Stimulated activated naive B cell treated with anti-CD40 and anti-IgM and Interleukin-4, amounts not matched to agents 10 μg/mL and 1 μg/mL and 100 μg/mL, for 72 hours (primary cell): ENCODE results near the gene HAUS1.
"Not testable (repeated sequence)": the region's sequence is repeated elsewhere in the genome, so short reads cannot be mapped to it uniquely, and the experiment has no call there.

Experiments
- ATAC-seq, 2 donors: fragments of 150-1000 bp; cut with Tn5 transposase; replicated peaks; 2 replicates each; pipeline ENCODE4 v1.10.0; 2021; ENCODE audit warnings: moderate library complexity in 1 of 2
- DNase-seq: peaks from one replicate; pipeline ENCODE4 v3.0.0; 2021
- H3K27ac Mint-ChIP-seq: one replicate; pipeline ENCODE4 v1.8.0; 2022; ENCODE audit warnings: mild to moderate bottlenecking, mixed read lengths
- H3K27me3 Mint-ChIP-seq, 2 donors: one replicate each; pipeline ENCODE4 v1.8.0; 2022; ENCODE audit warnings: mixed read lengths in 2 of 2
- H3K36me3 Mint-ChIP-seq, 2 donors: one replicate each; pipeline ENCODE4 v1.8.0; 2022; ENCODE audit warnings: mixed read lengths in 2 of 2, mild to moderate bottlenecking in 1 of 2
- H3K4me1 Mint-ChIP-seq, 2 donors: one replicate each; pipeline ENCODE4 v1.8.0; 2022; ENCODE audit warnings: mixed read lengths in 2 of 2, mild to moderate bottlenecking in 1 of 2
- H3K4me3 Mint-ChIP-seq, 2 donors: one replicate each; pipeline ENCODE4 v1.8.0; 2022; ENCODE audit warnings: mild to moderate bottlenecking in 2 of 2, mixed read lengths in 2 of 2, moderate library complexity in 1 of 2
- H3K9me3 Mint-ChIP-seq, 2 donors: one replicate each; pipeline ENCODE4 v1.8.0; 2022; ENCODE audit warnings: mixed read lengths in 2 of 2, mild to moderate bottlenecking in 1 of 2

The HAUS1 gene

GRCh38 chr18:46071653-46072375, 32.4 kb upstream of the HAUS1 start, which contains the start of gene PSTPIP2:
TSS of gene PSTPIP2 (minus strand) at chr18:46072260. CDS start at chr18:46072188, 72 bp downstream.
- H3K4me1 Mint-ChIP-seq, result peaks cover 24 to 38% of the 10 kb centered on the region in 2 donors
- peak within 1 kb of the TSS; percentile 81 to 86 for H3K4me3 Mint-ChIP-seq
- no peaks in the 10 kb centered on the region for H3K9me3 Mint-ChIP-seq
- DNase-seq (peak; percentile 53), ATAC-seq (peak; percentile 72 to 76)
- peaks cover 3 to 18% of the 10 kb centered on the region in 2 donors for H3K36me3 Mint-ChIP-seq
- peaks cover 19% of the 10 kb centered on the region in 2 donors for H3K27me3 Mint-ChIP-seq
- H3K27ac Mint-ChIP-seq, result peak within 1 kb of the TSS; percentile 78

GRCh38 chr18:46072376-46072867, 31.8 kb upstream of the HAUS1 start:
- Mint-ChIP-seq H3K9me3 (no peaks in the 10 kb centered on the region), H3K4me3 (peak overlapping the region; percentile 81 to 86), H3K27me3 (peaks cover 19% of the 10 kb centered on the region in 2 donors), H3K27ac (no peak overlapping the region), H3K36me3 (peaks cover 4 to 23% of the 10 kb centered on the region in 2 donors), H3K4me1 (peaks cover 24 to 38% of the 10 kb centered on the region in 2 donors)
- DNase-seq (no peak), ATAC-seq (no peak)

- peaks cover 4 to 23% of the 10 kb centered on the region in 2 donors for H3K36me3 Mint-ChIP-seq
- no peak for ATAC-seq
Observed at GRCh38 chr18:46072959-46073358, 31.2 kb upstream of the HAUS1 start.

GRCh38 chr18:46073474-46074331, 30.5 kb upstream of the HAUS1 start:
- H3K9me3 Mint-ChIP-seq, result no peaks in the 10 kb centered on the region
- no peak overlapping the region for H3K4me3 Mint-ChIP-seq
- DNase-seq (peak; percentile 51), ATAC-seq (peak; percentile 48 to 54)
- H3K4me1 Mint-ChIP-seq, result peaks cover 24 to 38% of the 10 kb centered on the region in 2 donors
- peaks cover 4 to 22% of the 10 kb centered on the region in 2 donors for H3K36me3 Mint-ChIP-seq
- H3K27me3 Mint-ChIP-seq, result peaks cover 19% of the 10 kb centered on the region in 2 donors
- H3K27ac Mint-ChIP-seq, result no peak overlapping the region

More at GRCh38 chr18:46072959-46073358, 31.2 kb upstream of the HAUS1 start:
- Mint-ChIP-seq H3K27ac (peak overlapping the region; percentile 42), H3K4me1 (peaks cover 24 to 38% of the 10 kb centered on the region in 2 donors), H3K27me3 (peaks cover 19% of the 10 kb centered on the region in 2 donors), H3K4me3 (peak overlapping the region; percentile 81 to 86), H3K9me3 (no peaks in the 10 kb centered on the region)
- DNase-seq, result no peak

- Mint-ChIP-seq H3K27ac (no peak overlapping the region), H3K9me3 (no peaks in the 10 kb centered on the region), H3K4me3 (no peak overlapping the region), H3K27me3 (no peaks in the 10 kb centered on the region), H3K36me3 (peaks cover 20 to 37% of the 10 kb centered on the region in 2 donors), H3K4me1 (no peaks in the 10 kb centered on the region)
- DNase-seq, result no peak
- no peak for ATAC-seq
Observed at GRCh38 chr18:46079336-46079735, 24.8 kb upstream of the HAUS1 start.

GRCh38 chr18:46080156-46080555, 24.0 kb upstream of the HAUS1 start:
- ATAC-seq (no peak), DNase-seq (no peak)
- Mint-ChIP-seq H3K27ac (no peak overlapping the region), H3K9me3 (no peaks in the 10 kb centered on the region), H3K4me3 (no peak overlapping the region), H3K4me1 (no peaks in the 10 kb centered on the region), H3K27me3 (no peaks in the 10 kb centered on the region), H3K36me3 (peaks cover 20 to 40% of the 10 kb centered on the region in 2 donors)

- Mint-ChIP-seq H3K4me1 (peaks cover 0 to 7% of the 10 kb centered on the region in 2 donors), H3K9me3 (no peaks in the 10 kb centered on the region), H3K4me3 (no peak overlapping the region), H3K27ac (no peak overlapping the region), H3K36me3 (peaks cover 37 to 54% of the 10 kb centered on the region in 2 donors), H3K27me3 (no peaks in the 10 kb centered on the region)
- ATAC-seq (no peak), DNase-seq (no peak)
Observed at GRCh38 chr18:46084431-46084830, 19.8 kb upstream of the HAUS1 start.

- not testable (repeated sequence) for H3K27me3 Mint-ChIP-seq, DNase-seq
Observed at GRCh38 chr18:46088501-46088900, 15.7 kb upstream of the HAUS1 start.

GRCh38 chr18:46095532-46095931, 8.7 kb upstream of the HAUS1 start:
- DNase-seq (no peak), ATAC-seq (no peak)
- H3K36me3 Mint-ChIP-seq, result peaks cover 20 to 28% of the 10 kb centered on the region in 2 donors
- H3K4me1 Mint-ChIP-seq, result peaks cover 9 to 24% of the 10 kb centered on the region in 2 donors
- H3K4me3 Mint-ChIP-seq, result peak overlapping the region in 1 of 2 donors; percentile 43
- no peaks in the 10 kb centered on the region for H3K9me3 Mint-ChIP-seq
- no peaks in the 10 kb centered on the region for H3K27me3 Mint-ChIP-seq
- peak overlapping the region; percentile 20 for H3K27ac Mint-ChIP-seq

More at GRCh38 chr18:46088501-46088900, 15.7 kb upstream of the HAUS1 start:
- ATAC-seq, H3K27ac Mint-ChIP-seq, H3K9me3 Mint-ChIP-seq, H3K4me3 Mint-ChIP-seq: not testable (repeated sequence)
- Mint-ChIP-seq H3K36me3 (peaks cover 38 to 51% of the 10 kb centered on the region in 2 donors), H3K4me1 (peaks cover 3 to 13% of the 10 kb centered on the region in 2 donors)

GRCh38 chr18:46096651-46097300, 7.4 kb upstream of the HAUS1 start:
- no peak for ATAC-seq
- Mint-ChIP-seq H3K4me3 (peak overlapping the region; percentile 89 to 96), H3K27me3 (no peaks in the 10 kb centered on the region), H3K4me1 (peaks cover 7 to 18% of the 10 kb centered on the region in 2 donors), H3K9me3 (no peaks in the 10 kb centered on the region), H3K27ac (peak overlapping the region; percentile 97), H3K36me3 (peaks cover 16 to 20% of the 10 kb centered on the region in 2 donors)
- DNase-seq, result no peak

GRCh38 chr18:46097431-46097800, 6.8 kb upstream of the HAUS1 start:
- H3K4me1 Mint-ChIP-seq, result peaks cover 7 to 18% of the 10 kb centered on the region in 2 donors
- ATAC-seq (peak; percentile 10 to 13), DNase-seq (no peak)
- no peaks in the 10 kb centered on the region for H3K9me3 Mint-ChIP-seq
- H3K27me3 Mint-ChIP-seq, result no peaks in the 10 kb centered on the region
- H3K36me3 Mint-ChIP-seq, result peaks cover 16 to 19% of the 10 kb centered on the region in 2 donors
- peak overlapping the region; percentile 89 to 96 for H3K4me3 Mint-ChIP-seq
- peak overlapping the region; percentile 97 for H3K27ac Mint-ChIP-seq

GRCh38 chr18:46097801-46098615, 6.2 kb upstream of the HAUS1 start, which contains the start of gene ATP5F1A:
TSS of gene ATP5F1A (minus strand) at chr18:46098296. CDS start at chr18:46098231, 65 bp downstream.
- DNase-seq (peak; percentile 79), ATAC-seq (peak; percentile 89 to 92)
- Mint-ChIP-seq H3K36me3 (peaks cover 16 to 19% of the 10 kb centered on the region in 2 donors), H3K27me3 (no peaks in the 10 kb centered on the region), H3K27ac (peak within 1 kb of the TSS; percentile 97), H3K9me3 (no peaks in the 10 kb centered on the region), H3K4me1 (peaks cover 7 to 19% of the 10 kb centered on the region in 2 donors), H3K4me3 (peak within 1 kb of the TSS; percentile 89 to 96)

- Mint-ChIP-seq H3K4me3 (peak overlapping the region; percentile 89 to 96), H3K27me3 (no peaks in the 10 kb centered on the region), H3K4me1 (peaks cover 9 to 23% of the 10 kb centered on the region in 2 donors), H3K27ac (peak overlapping the region; percentile 97), H3K36me3 (peaks cover 11 to 19% of the 10 kb centered on the region in 2 donors), H3K9me3 (no peaks in the 10 kb centered on the region)
- DNase-seq, result no peak
- peak in 1 of 2 donors; percentile 1 for ATAC-seq
Observed at GRCh38 chr18:46098616-46098933, 5.6 kb upstream of the HAUS1 start.
